Erythroblast (primary cell): ENCODE measurements around the gene ST7.

Experiments
- GATA1 ChIP-seq: IDR thresholded peaks from 2 replicates; pipeline ENCODE4 v1.6.1; 2011; ENCODE audit warnings: low read depth, mild to moderate bottlenecking, control low read depth, low read length, moderate library complexity
- POLR2A ChIP-seq: IDR thresholded peaks from 2 replicates; pipeline ENCODE4 v1.6.1; 2011; ENCODE audit warnings: mild to moderate bottlenecking, low read length

GRCh38 chr7:117271566-117271965 is 318.3 kb downstream of the ST7 start:
- TF ChIP-seq POLR2A, result no peak
- no peak for TF ChIP-seq GATA1
